GM18520 (cell line): ENCODE data around the gene FAM20A.
A peak's percentile ranks its signal among the peaks of the same experiment; 100 is the strongest.
"Not testable (repeated sequence)": the region's sequence is repeated elsewhere in the genome, so short reads cannot be mapped to it uniquely, and the experiment has no call there.

Source experiments
- ATAC-seq: cut with Tn5 transposase; IDR thresholded peaks from one replicate; pipeline ENCODE4 v1.9.1; 2021; ENCODE audit not compliant: unreplicated experiment

Gene FAM20A

GRCh38 chr17:68497885-68498319, 103.3 kb downstream of the FAM20A start:
- peak; percentile 90 for ATAC-seq

GRCh38 chr17:68495081-68495480, 106.1 kb downstream of the FAM20A start:
- ATAC-seq: no peak

- not testable (repeated sequence) for ATAC-seq
Measured at GRCh38 chr17:68492394-68493054, 108.6 kb downstream of the FAM20A start.

GRCh38 chr17:68491381-68492231, 109.6 kb downstream of the FAM20A start:
- no peak for ATAC-seq

GRCh38 chr17:68489919-68490318, 111.2 kb downstream of the FAM20A start:
- ATAC-seq: no peak
